H9 (cell line): ENCODE results near the gene FBXL19. TPM values are rescaled to one million over a fixed set of nuclear protein-coding genes. Genes with fewer than 3 reads are reported as not detected.

Experiments
- DNase-seq: peaks from one replicate; pipeline ENCODE4 v3.0.0-alpha.2; 2017
- H2AFZ ChIP-seq: one replicate; pipeline ENCODE4 v1.6.1; 2013; ENCODE audit warnings: mild to moderate bottlenecking, low read length, control low read depth, moderate library complexity
- H2AK5ac ChIP-seq: 2 replicates; pipeline ENCODE4 v1.6.1; 2013; ENCODE audit warnings: low read length, control low read depth, mixed read lengths; ENCODE audit not compliant: insufficient read length
- H2BK120ac ChIP-seq: one replicate; pipeline ENCODE4 v1.6.1; 2013; ENCODE audit warnings: low read depth, mild to moderate bottlenecking, low read length, control low read depth, inconsistent platforms; ENCODE audit not compliant: poor library complexity, severe bottlenecking
- H2BK12ac ChIP-seq: 2 replicates; pipeline ENCODE4 v1.6.1; 2013; ENCODE audit warnings: low read length, control low read depth, mixed read lengths, low read depth; ENCODE audit not compliant: insufficient read length
- H2BK15ac ChIP-seq: 2 replicates; pipeline ENCODE4 v1.6.1; 2013; ENCODE audit warnings: low read depth, low read length, control low read depth
- H2BK20ac ChIP-seq: one replicate; pipeline ENCODE4 v1.6.1; 2013; ENCODE audit warnings: low read depth, mild to moderate bottlenecking, low read length, control low read depth, inconsistent platforms; ENCODE audit not compliant: poor library complexity, severe bottlenecking
- H2BK5ac ChIP-seq: 2 replicates; pipeline ENCODE4 v1.6.1; 2013; ENCODE audit warnings: low read length, control low read depth, mixed read lengths; ENCODE audit not compliant: insufficient read length
- H3K14ac ChIP-seq: 2 replicates; pipeline ENCODE4 v1.6.1; 2013; ENCODE audit warnings: low read length, control low read depth; ENCODE audit not compliant: insufficient read depth
- H3K18ac ChIP-seq: 2 replicates; pipeline ENCODE4 v1.6.1; 2013; ENCODE audit warnings: low read depth, mild to moderate bottlenecking, mixed read lengths, low read length, control low read depth; ENCODE audit not compliant: insufficient read length
- H3K23ac ChIP-seq: 2 replicates; pipeline ENCODE4 v1.6.1; 2013; ENCODE audit warnings: low read length, control low read depth, mixed read lengths, low read depth; ENCODE audit not compliant: insufficient read length
- H3K23me2 ChIP-seq: 2 replicates; pipeline ENCODE4 v1.6.1; 2013; ENCODE audit warnings: low read depth, mild to moderate bottlenecking, mixed read lengths, low read length, control low read depth; ENCODE audit not compliant: insufficient read length, poor library complexity, severe bottlenecking
- H3K27ac ChIP-seq: 2 replicates; pipeline ENCODE4 v1.5.1; 2013; ENCODE audit warnings: low read length, control low read depth, mixed read lengths, low read depth; ENCODE audit not compliant: insufficient read length
- H3K27me3 ChIP-seq: 2 replicates; pipeline ENCODE4 v1.6.1; 2013; ENCODE audit warnings: low read length, control low read depth, inconsistent platforms; ENCODE audit not compliant: insufficient read depth
- H3K4ac ChIP-seq: 2 replicates; pipeline ENCODE4 v1.6.1; 2013; ENCODE audit warnings: low read depth, mild to moderate bottlenecking, control low read depth, inconsistent platforms, low read length, moderate library complexity
- H3K4me1 ChIP-seq: 2 replicates; pipeline ENCODE4 v1.6.1; 2013; ENCODE audit warnings: low read length, control low read depth, inconsistent platforms; ENCODE audit not compliant: insufficient read depth
- H3K4me2 ChIP-seq: 2 replicates; pipeline ENCODE4 v1.6.1; 2013; ENCODE audit warnings: low read length, control low read depth, mixed read lengths; ENCODE audit not compliant: insufficient read length, insufficient read depth
- H3K56ac ChIP-seq: 2 replicates; pipeline ENCODE4 v1.6.1; 2013; ENCODE audit warnings: low read depth, mild to moderate bottlenecking, mixed read lengths, low read length, control low read depth; ENCODE audit not compliant: insufficient read length
- H3K79me1 ChIP-seq: 2 replicates; pipeline ENCODE4 v1.6.1; 2013; ENCODE audit warnings: low read depth, mild to moderate bottlenecking, moderate library complexity, low read length, control low read depth, inconsistent platforms; ENCODE audit not compliant: insufficient read depth, poor library complexity, severe bottlenecking
- H3K79me2 ChIP-seq: 2 replicates; pipeline ENCODE4 v1.6.1; 2013; ENCODE audit warnings: low read length, control low read depth, inconsistent platforms; ENCODE audit not compliant: insufficient read depth
- H3K9ac ChIP-seq: 2 replicates; pipeline ENCODE4 v1.6.1; 2013; ENCODE audit warnings: low read length, control low read depth, mixed read lengths; ENCODE audit not compliant: insufficient read length; ENCODE audit errors: extremely low read depth
- H3K9me3 ChIP-seq: one replicate; pipeline ENCODE4 v1.6.1; 2013; ENCODE audit warnings: low read depth, low read length, inconsistent platforms; ENCODE audit not compliant: control insufficient read depth
- H3T11ph ChIP-seq: one replicate; pipeline ENCODE4 v1.6.1; 2013; ENCODE audit warnings: mild to moderate bottlenecking, low read length, control low read depth, inconsistent platforms
- H4K20me1 ChIP-seq: one replicate; pipeline ENCODE4 v1.6.1; 2013; ENCODE audit not compliant: control insufficient read depth, insufficient read length, insufficient read depth
- H4K5ac ChIP-seq: 2 replicates; pipeline ENCODE4 v1.6.1; 2013; ENCODE audit warnings: low read depth, mild to moderate bottlenecking, mixed read lengths, low read length, control low read depth; ENCODE audit not compliant: insufficient read length
- H4K8ac ChIP-seq: replicated peaks from 2 replicates; pipeline ENCODE4 v1.6.1; 2013; ENCODE audit warnings: low read length, control low read depth, mixed read lengths, low read depth; ENCODE audit not compliant: insufficient read length
- H4K91ac ChIP-seq: 2 replicates; pipeline ENCODE4 v1.6.1; 2013; ENCODE audit warnings: low read depth, mild to moderate bottlenecking, moderate library complexity, mixed read lengths, low read length, control low read depth; ENCODE audit not compliant: insufficient read length
- H3K27ac Mint-ChIP-seq, 3 experiments: 2 replicates in 2 of 3; 3 replicates in 1 of 3; pipeline ENCODE4 v1.8.0; 2020 to 2021; ENCODE audit warnings: mixed read lengths in 3 of 3, mild to moderate bottlenecking in 1 of 3, moderate library complexity in 1 of 3
- H3K27me3 Mint-ChIP-seq: 2 replicates; pipeline ENCODE4 v1.8.0; 2021; ENCODE audit warnings: low read depth, mild to moderate bottlenecking, moderate library complexity, mixed read lengths
- H3K36me3 Mint-ChIP-seq, 3 experiments: 2 replicates in 2 of 3; 3 replicates in 1 of 3; pipeline ENCODE4 v1.8.0; 2020 to 2021; ENCODE audit warnings: low read depth in 3 of 3, mixed read lengths in 3 of 3; ENCODE audit not compliant: insufficient read depth in 1 of 3
- H3K4me1 Mint-ChIP-seq, 2 experiments: 2 replicates each; pipeline ENCODE4 v1.8.0; 2020; ENCODE audit warnings: mixed read lengths in 2 of 2
- H3K4me3 Mint-ChIP-seq, 2 experiments: 2 replicates in 1 of 2; 3 replicates in 1 of 2; pipeline ENCODE4 v1.8.0; 2020 to 2021; ENCODE audit warnings: mild to moderate bottlenecking in 2 of 2, mixed read lengths in 2 of 2, moderate library complexity in 1 of 2
- H3K9me3 Mint-ChIP-seq, 2 experiments: 2 replicates in 1 of 2; 3 replicates in 1 of 2; pipeline ENCODE4 v1.8.0; 2020; ENCODE audit warnings: mild to moderate bottlenecking in 2 of 2, mixed read lengths in 2 of 2, moderate library complexity in 1 of 2
- CTCF ChIP-seq: fragments of 200-600 bp; sonication (generic); conservative IDR thresholded peaks from 3 replicates; pipeline ENCODE4 v1.8.0; 2021; ENCODE audit warnings: antibody characterized with exemption, mild to moderate bottlenecking
- WGBS: extraction: QIAGEN DNeasy Blood & Tissue Kit; methylation state at CpG from one replicate; pipeline ENCODE4 v1.1.7; 2013; ENCODE audit warnings: missing lambda C conversion rate, low lambda C conversion rate, mixed read lengths; ENCODE audit not compliant: insufficient read length; ENCODE audit errors: extremely low coverage; 5-methylcytosine and 5-hydroxymethylcytosine counted together
- total RNA-seq: library from RNA; stranded (reverse); gene quantifications from 2 replicates; pipeline ENCODE4 v1.2.1, GENCODE V29; 2021

Gene FBXL19
- total RNA-seq, 1 experiment from 2014 or later, result 66.8 TPM

- DNase-seq, result peak; percentile 93
- Histone ChIP-seq H2AFZ (no peak overlapping the region), H3K14ac (no peak overlapping the region), H3T11ph (no peak overlapping the region), H2BK120ac (no peak overlapping the region), H4K8ac (no peak overlapping the region), H2BK12ac (no peak overlapping the region), H3K9ac (no peak overlapping the region), H2BK15ac (no peak overlapping the region), H3K18ac (no peak overlapping the region), H2BK5ac (no peak overlapping the region), H3K79me1 (no peaks in the 10 kb centered on the region), H3K4me1 (no peaks in the 10 kb centered on the region), H3K9me3 (no peaks in the 10 kb centered on the region), H3K27me3 (no peaks in the 10 kb centered on the region), H3K56ac (no peak overlapping the region), H2AK5ac (no peak overlapping the region), H3K23me2 (peaks cover 9% of the 10 kb centered on the region), H3K4me2 (no peak overlapping the region), H2BK20ac (no peak overlapping the region), H3K27ac (no peak overlapping the region), H4K5ac (no peak overlapping the region), H3K79me2 (no peaks in the 10 kb centered on the region; the same call in 1 of the 2 replicates), H3K4ac (no peak overlapping the region), H4K91ac (no peak overlapping the region), H3K23ac (no peak overlapping the region), H4K20me1 (no peaks in the 10 kb centered on the region)
- H3K27ac Mint-ChIP-seq, result peak overlapping the region in 1 of 3 experiments; percentile 85; a peak in 1 of 7 replicates
- peaks cover 0 to 4% (median 0%) of the 10 kb centered on the region in 3 experiments; a peak in 3 of 7 replicates for H3K36me3 Mint-ChIP-seq
- H3K4me1 Mint-ChIP-seq, result peaks cover 18 to 20% of the 10 kb centered on the region in 2 experiments
- peak overlapping the region in 1 of 2 experiments; percentile 46; a peak in 1 of 5 replicates for H3K4me3 Mint-ChIP-seq
- no CpG with 5 or more reads among the region's 15 CpGs for WGBS
- H3K9me3 Mint-ChIP-seq, result no peaks in the 10 kb centered on the region
- peaks cover 4% of the 10 kb centered on the region; the same call in 1 of the 2 replicates for H3K27me3 Mint-ChIP-seq
- peak; percentile 87 for TF ChIP-seq CTCF
Measured at GRCh38 chr16:30953511-30954124, 30.2 kb downstream of the FBXL19 start.
